Measurements from ENCODE around the gene SOBP. TPM values are rescaled to one million over a fixed set of nuclear protein-coding genes. Genes with fewer than 3 reads are reported as not detected.

SOBP gene
- total RNA-seq, 2 donors from 2014 or later = 1.5 to 1.9 TPM

- peaks cover 27% of the 10 kb centered on the region for H3K27me3 ChIP-seq (ENCODE audit: control insufficient read depth, insufficient read depth, low read length, poor library complexity, severe bottlenecking)
- H3K4me1 ChIP-seq (ENCODE audit: control insufficient read depth, insufficient read depth, low read length) = no peaks in the 10 kb centered on the region
- Mint-ChIP-seq H3K27me3 (ENCODE audit: insufficient read depth) (peaks cover 29% of the 10 kb centered on the region), H3K9me3 (peaks cover 8% of the 10 kb centered on the region), H3K27ac (no peak overlapping the region), H3K4me1 (peaks cover 13% of the 10 kb centered on the region), H3K4me3 (no peak overlapping the region), H3K36me3 (ENCODE audit: low read depth) (no peaks in the 10 kb centered on the region)
- H3K9me3 ChIP-seq (ENCODE audit: control insufficient read depth, low read length) = peaks cover 14% of the 10 kb centered on the region
- no peaks in the 10 kb centered on the region for H3K36me3 ChIP-seq (ENCODE audit: control insufficient read depth, insufficient read depth, low read length)
- 80 to 90% methylated on average over 2 of the region's 2 CpGs for WGBS, 2 experiments (ENCODE audit: insufficient coverage in 1 of 2, insufficient read length in 1 of 2)
- TF ChIP-seq, protein P1, sequence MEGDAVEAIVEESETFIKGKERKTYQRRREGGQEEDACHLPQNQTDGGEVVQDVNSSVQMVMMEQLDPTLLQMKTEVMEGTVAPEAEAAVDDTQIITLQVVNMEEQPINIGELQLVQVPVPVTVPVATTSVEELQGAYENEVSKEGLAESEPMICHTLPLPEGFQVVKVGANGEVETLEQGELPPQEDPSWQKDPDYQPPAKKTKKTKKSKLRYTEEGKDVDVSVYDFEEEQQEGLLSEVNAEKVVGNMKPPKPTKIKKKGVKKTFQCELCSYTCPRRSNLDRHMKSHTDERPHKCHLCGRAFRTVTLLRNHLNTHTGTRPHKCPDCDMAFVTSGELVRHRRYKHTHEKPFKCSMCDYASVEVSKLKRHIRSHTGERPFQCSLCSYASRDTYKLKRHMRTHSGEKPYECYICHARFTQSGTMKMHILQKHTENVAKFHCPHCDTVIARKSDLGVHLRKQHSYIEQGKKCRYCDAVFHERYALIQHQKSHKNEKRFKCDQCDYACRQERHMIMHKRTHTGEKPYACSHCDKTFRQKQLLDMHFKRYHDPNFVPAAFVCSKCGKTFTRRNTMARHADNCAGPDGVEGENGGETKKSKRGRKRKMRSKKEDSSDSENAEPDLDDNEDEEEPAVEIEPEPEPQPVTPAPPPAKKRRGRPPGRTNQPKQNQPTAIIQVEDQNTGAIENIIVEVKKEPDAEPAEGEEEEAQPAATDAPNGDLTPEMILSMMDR (conservative IDR thresholded peaks at IDR 0.05) = no peak
- H3K4me3 ChIP-seq (ENCODE audit: low read length) = no peak overlapping the region
- H3K9ac ChIP-seq (ENCODE audit: extremely low read depth, low read length, poor library complexity, severe bottlenecking) = no peak overlapping the region
- no peak for DNase-seq
- H3K27ac ChIP-seq (ENCODE audit: low read depth, low read length) = no peak overlapping the region
Observed at GRCh38 chr6:107695061-107695720, 205.3 kb downstream of the SOBP start.

- H3K4me1 ChIP-seq (ENCODE audit: control insufficient read depth, insufficient read depth, low read length) = no peaks in the 10 kb centered on the region
- peaks cover 14% of the 10 kb centered on the region for H3K9me3 ChIP-seq (ENCODE audit: control insufficient read depth, low read length)
- WGBS, 2 experiments (ENCODE audit: insufficient coverage in 1 of 2, insufficient read length in 1 of 2) = 74 to 89% methylated on average over 4 to 5 of the region's 5 CpGs
- peaks cover 7% of the 10 kb centered on the region for H3K4me1 Mint-ChIP-seq
- TF ChIP-seq, protein P1 (conservative IDR thresholded peaks at IDR 0.05) = no peak
- peaks cover 45% of the 10 kb centered on the region for H3K27me3 Mint-ChIP-seq (ENCODE audit: insufficient read depth)
- no peaks in the 10 kb centered on the region for H3K36me3 ChIP-seq (ENCODE audit: control insufficient read depth, insufficient read depth, low read length)
- H3K9ac ChIP-seq (ENCODE audit: extremely low read depth, low read length, poor library complexity, severe bottlenecking) = no peak overlapping the region
- peaks cover 8% of the 10 kb centered on the region for H3K9me3 Mint-ChIP-seq
- H3K27ac Mint-ChIP-seq = no peak overlapping the region
- no peaks in the 10 kb centered on the region for H3K36me3 Mint-ChIP-seq (ENCODE audit: low read depth)
- no peak overlapping the region for H3K27ac ChIP-seq (ENCODE audit: low read depth, low read length)
- H3K4me3 ChIP-seq (ENCODE audit: low read length) = no peak overlapping the region
- DNase-seq = no peak
- H3K27me3 ChIP-seq (ENCODE audit: control insufficient read depth, insufficient read depth, low read length, poor library complexity, severe bottlenecking) = peaks cover 42% of the 10 kb centered on the region
- no peak overlapping the region for H3K4me3 Mint-ChIP-seq
Observed at GRCh38 chr6:107697682-107698081, 207.8 kb downstream of the SOBP start.

- Histone ChIP-seq H3K27ac (ENCODE audit: low read depth, low read length) (no peak overlapping the region), H3K4me1 (ENCODE audit: control insufficient read depth, insufficient read depth, low read length) (no peaks in the 10 kb centered on the region), H3K27me3 (ENCODE audit: control insufficient read depth, insufficient read depth, low read length, poor library complexity, severe bottlenecking) (peaks cover 46% of the 10 kb centered on the region), H3K36me3 (ENCODE audit: control insufficient read depth, insufficient read depth, low read length) (no peaks in the 10 kb centered on the region), H3K9ac (ENCODE audit: extremely low read depth, low read length, poor library complexity, severe bottlenecking) (no peak overlapping the region), H3K9me3 (ENCODE audit: control insufficient read depth, low read length) (peaks cover 14% of the 10 kb centered on the region), H3K4me3 (ENCODE audit: low read length) (no peak overlapping the region)
- peaks cover 8% of the 10 kb centered on the region for H3K9me3 Mint-ChIP-seq
- TF ChIP-seq, protein P1 (conservative IDR thresholded peaks at IDR 0.05) = no peak
- H3K27ac Mint-ChIP-seq = no peak overlapping the region
- H3K36me3 Mint-ChIP-seq (ENCODE audit: low read depth) = no peaks in the 10 kb centered on the region
- no peak overlapping the region for H3K4me3 Mint-ChIP-seq
- peaks cover 50% of the 10 kb centered on the region for H3K27me3 Mint-ChIP-seq (ENCODE audit: insufficient read depth)
- 83 to 94% methylated on average over 2 to 4 of the region's 4 CpGs for WGBS, 2 experiments (ENCODE audit: insufficient coverage in 1 of 2, insufficient read length in 1 of 2)
- peak; percentile 13 for DNase-seq
- H3K4me1 Mint-ChIP-seq = peaks cover 7% of the 10 kb centered on the region
Observed at GRCh38 chr6:107698146-107698545, 208.2 kb downstream of the SOBP start.

Measured in endodermal cell (in vitro differentiated cells).